ENCODE measurements around the gene LPP.
"Not testable (repeated sequence)": the region's sequence is repeated elsewhere in the genome, so short reads cannot be mapped to it uniquely, and the experiment has no call there.

LPP gene

GRCh38 chr3:188691665-188692064, 537.7 kb downstream of the LPP start:
- DNase-seq (ENCODE audit: low read depth in 2 of 2, low spot score in 1 of 2) = no peak

- no peak for DNase-seq (ENCODE audit: low read depth in 2 of 2, low spot score in 1 of 2)
Measured at GRCh38 chr3:188692700-188693099, 538.7 kb downstream of the LPP start.

GRCh38 chr3:188693435-188693834, 539.5 kb downstream of the LPP start:
- DNase-seq (ENCODE audit: low read depth in 2 of 2, low spot score in 1 of 2) = no peak

GRCh38 chr3:188695241-188695640, 541.3 kb downstream of the LPP start:
- DNase-seq (ENCODE audit: low read depth in 2 of 2, low spot score in 1 of 2) = no peak

GRCh38 chr3:188697127-188697526, 543.2 kb downstream of the LPP start:
- no peak for DNase-seq (ENCODE audit: low read depth in 2 of 2, low spot score in 1 of 2)

- DNase-seq (ENCODE audit: low read depth in 2 of 2, low spot score in 1 of 2) = no peak
Measured at GRCh38 chr3:188698436-188698835, 544.5 kb downstream of the LPP start.

GRCh38 chr3:188700501-188700900, 546.5 kb downstream of the LPP start:
- no peak for DNase-seq (ENCODE audit: low read depth in 2 of 2, low spot score in 1 of 2)

GRCh38 chr3:188700918-188701317, 547.0 kb downstream of the LPP start:
- no peak for DNase-seq (ENCODE audit: low read depth in 2 of 2, low spot score in 1 of 2)

GRCh38 chr3:188701485-188701969, 547.6 kb downstream of the LPP start:
- no peak for DNase-seq (ENCODE audit: low read depth in 2 of 2, low spot score in 1 of 2)

- DNase-seq (ENCODE audit: low read depth in 2 of 2, low spot score in 1 of 2) = not testable (repeated sequence)
Measured at GRCh38 chr3:188702028-188702427, 548.1 kb downstream of the LPP start.

- DNase-seq (ENCODE audit: low read depth in 2 of 2, low spot score in 1 of 2) = no peak
Measured at GRCh38 chr3:188706176-188706575, 552.2 kb downstream of the LPP start.

GRCh38 chr3:188706599-188706998, 552.6 kb downstream of the LPP start:
- no peak for DNase-seq (ENCODE audit: low read depth in 2 of 2, low spot score in 1 of 2)

GRCh38 chr3:188707381-188708288, 553.7 kb downstream of the LPP start:
- no peak for DNase-seq (ENCODE audit: low read depth in 2 of 2, low spot score in 1 of 2)

- no peak for DNase-seq (ENCODE audit: low read depth in 2 of 2, low spot score in 1 of 2)
Measured at GRCh38 chr3:188711881-188712247, 557.9 kb downstream of the LPP start.

GRCh38 chr3:188712248-188712924, 558.4 kb downstream of the LPP start:
- DNase-seq (ENCODE audit: low read depth in 2 of 2, low spot score in 1 of 2) = no peak

- no peak for DNase-seq (ENCODE audit: low read depth in 2 of 2, low spot score in 1 of 2)
Measured at GRCh38 chr3:188712991-188713390, 559.0 kb downstream of the LPP start.

- no peak for DNase-seq (ENCODE audit: low read depth in 2 of 2, low spot score in 1 of 2)
Measured at GRCh38 chr3:188719545-188719944, 565.6 kb downstream of the LPP start.

- DNase-seq (ENCODE audit: low read depth in 2 of 2, low spot score in 1 of 2) = no peak
Measured at GRCh38 chr3:188720215-188720614, 566.3 kb downstream of the LPP start.

GRCh38 chr3:188720636-188721035, 566.7 kb downstream of the LPP start:
- DNase-seq (ENCODE audit: low read depth in 2 of 2, low spot score in 1 of 2) = no peak

- DNase-seq (ENCODE audit: low read depth in 2 of 2, low spot score in 1 of 2) = no peak
Measured at GRCh38 chr3:188721312-188721711, 567.4 kb downstream of the LPP start.

- DNase-seq (ENCODE audit: low read depth in 2 of 2, low spot score in 1 of 2) = no peak
Measured at GRCh38 chr3:188721990-188722389, 568.0 kb downstream of the LPP start.

GRCh38 chr3:188722963-188723362, 569.0 kb downstream of the LPP start:
- DNase-seq (ENCODE audit: low read depth in 2 of 2, low spot score in 1 of 2) = no peak

Measured in stimulated activated CD8-positive, alpha-beta memory T cell treated with anti-CD3 and anti-CD28 coated beads, Interleukin-4, amount 100 ng/mL, for 1 hour (primary cell).